Upper lobe of left lung (tissue), 4 donors: ENCODE data around the gene CYP26B1.

ENCODE experiments used
- CTCF ChIP-seq, 6 experiments: fragments of 450-650 bp in 4 of 6; fragments of 200-600 bp in 2 of 6; sonication (generic) in 2 of 6; IDR thresholded peaks; one replicate each; pipeline ENCODE4 v1.5.1; 2016 to 2019; ENCODE audit warnings: antibody characterized with exemption in 6 of 6
- POLR2A ChIP-seq, 4 donors: fragments of 450-650 bp; IDR thresholded peaks; one replicate each; pipeline ENCODE4 v1.5.1; 2016 to 2017; ENCODE audit warnings: antibody characterized with exemption in 4 of 4, mild to moderate bottlenecking in 2 of 4

- TF ChIP-seq POLR2A (IDR thresholded peaks at IDR 0.05) (no peak), CTCF (IDR thresholded peaks at IDR 0.05) (no peak)
Observed at GRCh38 chr2:72090271-72090720, 57.4 kb downstream of the CYP26B1 start.
